ENCODE results near the gene CADM3. TPM values are rescaled to one million over a fixed set of nuclear protein-coding genes. Genes with fewer than 3 reads are reported as not detected.

The CADM3 gene
- total and polyA plus RNA-seq, 9 of the 15 experiments (the other 6 are each of a cell fraction or from before 2014, with no cell fraction given): 0.04 TPM; not detected in 8

- TF ChIP-seq, protein P1, sequence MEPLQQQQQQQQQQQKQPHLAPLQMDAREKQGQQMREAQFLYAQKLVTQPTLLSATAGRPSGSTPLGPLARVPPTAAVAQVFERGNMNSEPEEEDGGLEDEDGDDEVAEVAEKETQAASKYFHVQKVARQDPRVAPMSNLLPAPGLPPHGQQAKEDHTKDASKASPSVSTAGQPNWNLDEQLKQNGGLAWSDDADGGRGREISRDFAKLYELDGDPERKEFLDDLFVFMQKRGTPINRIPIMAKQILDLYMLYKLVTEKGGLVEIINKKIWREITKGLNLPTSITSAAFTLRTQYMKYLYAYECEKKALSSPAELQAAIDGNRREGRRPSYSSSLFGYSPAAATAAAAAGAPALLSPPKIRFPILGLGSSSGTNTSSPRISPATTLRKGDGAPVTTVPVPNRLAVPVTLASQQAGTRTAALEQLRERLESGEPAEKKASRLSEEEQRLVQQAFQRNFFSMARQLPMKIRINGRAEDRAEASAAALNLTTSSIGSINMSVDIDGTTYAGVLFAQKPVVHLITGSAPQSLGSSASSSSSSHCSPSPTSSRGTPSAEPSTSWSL (CRISPR knock-in tag; IDR thresholded peaks at IDR 0.05; ENCODE audit: borderline replicate concordance): no peak
- TF ChIP-seq STAT5B (CRISPR knock-in tag; IDR thresholded peaks at IDR 0.05) (no peak), DIDO1 (tag; IDR thresholded peaks at IDR 0.05; ENCODE audit: low read depth) (no peak), ZBTB26 (CRISPR knock-in tag; IDR thresholded peaks at IDR 0.05) (no peak)
Observed at GRCh38 chr1:159122005-159122621, 49.3 kb upstream of the CADM3 start (continued).

DNA sequence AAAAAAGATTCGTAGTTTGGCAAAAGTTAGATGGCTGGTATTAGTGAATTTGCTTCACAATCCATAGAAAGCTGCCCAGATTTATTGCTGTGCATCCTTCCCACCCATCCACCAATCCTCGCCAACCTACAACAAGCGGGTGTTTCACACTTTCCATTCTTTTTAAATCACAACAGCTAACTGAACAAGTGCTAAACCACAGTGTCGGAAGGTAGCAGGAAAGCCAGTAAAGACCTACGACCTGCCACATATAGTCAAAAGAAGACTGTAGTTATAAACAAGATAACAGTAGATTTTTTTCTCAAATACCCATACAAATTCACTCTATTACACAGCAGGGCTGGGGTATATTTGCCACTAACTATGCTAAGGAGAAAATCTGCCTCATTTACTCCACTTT lies 47.8 kb upstream of the CADM3 start:
- WGBS (ENCODE audit: insufficient coverage, low coverage, missing lambda C conversion rate): 0% methylated on average over 5 of the region's 5 CpGs
- H3K9ac ChIP-seq (ENCODE audit: insufficient read depth in 1 of 2, low read depth in 2 of 2, low read length in 2 of 2): no peak overlapping the region

More for the DNA sequence above, 47.8 kb upstream of the CADM3 start:
- intact Hi-C loops (cut with micrococcal nuclease): no loop called here
- FAIRE-seq (no peak), DNase-seq (ENCODE audit: extremely low read depth in 1 of 4, low spot score in 3 of 4) (no peak), ATAC-seq (no peak)
- H3K4me2 ChIP-seq (ENCODE audit: insufficient read depth, low read length): no peak overlapping the region
- no peaks in the 10 kb centered on the region for H3K79me2 ChIP-seq (ENCODE audit: control insufficient read depth, insufficient read depth, low read length)
- peaks cover 2 to 5% of the 10 kb centered on the region in 2 experiments; a peak in 4 of 5 replicates for H3K27me3 ChIP-seq (ENCODE audit: control insufficient read depth in 2 of 2, insufficient read depth in 2 of 2, low read length in 2 of 2)
- H3K27ac ChIP-seq (ENCODE audit: extremely low read depth, low read depth, low read length): no peak overlapping the region
- no peak overlapping the region for H2AFZ ChIP-seq (ENCODE audit: low read depth, low read length)
- H4K20me1 ChIP-seq (replicated peaks; ENCODE audit: control insufficient read depth, insufficient read depth, low read length): no peaks in the 10 kb centered on the region
- TF ChIP-seq HDAC8 (tag; IDR thresholded peaks at IDR 0.05): no peak
- H3K9me3 ChIP-seq (replicated peaks; ENCODE audit: control insufficient read depth, insufficient read depth, low read depth, low read length): no peaks in the 10 kb centered on the region
- in situ Hi-C loops (cut with MboI): no loop called here
- H3K36me3 ChIP-seq (ENCODE audit: control insufficient read depth, insufficient read depth, low read length): no peaks in the 10 kb centered on the region
- BruUV-seq (replicated peaks): no TSS peak
- no peak overlapping the region for H3K4me3 ChIP-seq
- no peaks in the 10 kb centered on the region for H3K4me1 ChIP-seq (replicated peaks in 1 of 2; ENCODE audit: control insufficient read depth in 2 of 2, insufficient read depth in 2 of 2, low read length in 2 of 2)
- no peaks in the 10 kb centered on the region for H3K9me1 ChIP-seq (ENCODE audit: control insufficient read depth, insufficient read depth, low read length)
- CTCF ChIA-PET (ENCODE audit: low intra/inter-chr PET ratio): no interaction called here
- POLR2A ChIA-PET: no interaction called here
